ENCODE measurements around the gene EEF1AKMT2. TPM values are rescaled to one million over a fixed set of nuclear protein-coding genes. Genes with fewer than 3 reads are reported as not detected.
"Not testable (repeated sequence)": the region's sequence is repeated elsewhere in the genome, so short reads cannot be mapped to it uniquely, and the experiment has no call there.

The EEF1AKMT2 gene
- total RNA-seq, 2 experiments from 2014 or later, result 32.3 to 32.5 TPM

DNA sequence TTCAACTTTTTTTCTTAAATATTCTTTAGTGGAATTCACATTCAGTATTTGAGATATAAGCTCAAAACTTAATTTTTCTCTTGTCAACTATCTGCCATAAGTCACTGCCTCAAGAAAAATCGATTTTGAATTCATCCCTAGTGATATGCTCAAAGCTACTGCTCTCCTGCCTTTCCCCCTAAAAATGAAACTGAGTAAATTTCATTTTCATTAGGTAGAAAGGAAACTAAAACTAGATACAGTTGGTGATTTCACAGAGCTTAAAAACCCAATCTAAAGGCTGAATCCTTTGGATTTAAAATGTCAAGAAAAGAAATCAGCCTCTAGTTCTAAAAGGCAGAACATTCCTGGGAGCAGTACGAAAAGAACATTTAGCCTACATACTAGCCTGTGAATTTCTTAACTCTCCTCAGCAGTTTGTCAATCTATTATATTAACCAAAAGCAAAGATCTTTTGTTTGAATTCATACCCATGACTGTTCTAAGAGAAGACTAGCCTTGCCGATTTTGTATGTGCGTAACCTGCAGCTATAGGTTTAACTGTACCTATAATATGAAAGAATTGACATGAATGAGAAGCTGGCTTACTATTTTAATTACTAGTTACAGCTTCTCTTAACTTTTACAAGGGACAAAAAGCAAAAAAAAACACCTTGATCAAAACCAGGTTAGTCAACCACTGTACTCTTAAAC, 42.6 kb downstream of the EEF1AKMT2 start:
- Mint-ChIP-seq H3K4me1 (peaks cover 30% of the 10 kb centered on the region), H3K27ac (peak overlapping the region; percentile 73), H3K27me3 (no peaks in the 10 kb centered on the region), H3K36me3 (ENCODE audit: low read depth) (peaks cover 25% of the 10 kb centered on the region), H3K9me3 (no peaks in the 10 kb centered on the region), H3K4me3 (no peak overlapping the region)
- ChIA-PET POLR2A (interaction anchor here (0.8 to 2.3 kb wide), 8 partner anchors 8 to 60 kb away, joined by 3 to 16 read pairs (median 4); partner anchors contain the start of genes ABRAXAS2 and EEF1AKMT2), CTCF (interaction anchor here (0.6 to 5.3 kb wide), 14 partner anchors 9 to 360 kb away, joined by 3 to 82 read pairs (median 6); partner anchors contain the start of gene ABRAXAS2)
- DNase-seq, result no peak

DNA sequence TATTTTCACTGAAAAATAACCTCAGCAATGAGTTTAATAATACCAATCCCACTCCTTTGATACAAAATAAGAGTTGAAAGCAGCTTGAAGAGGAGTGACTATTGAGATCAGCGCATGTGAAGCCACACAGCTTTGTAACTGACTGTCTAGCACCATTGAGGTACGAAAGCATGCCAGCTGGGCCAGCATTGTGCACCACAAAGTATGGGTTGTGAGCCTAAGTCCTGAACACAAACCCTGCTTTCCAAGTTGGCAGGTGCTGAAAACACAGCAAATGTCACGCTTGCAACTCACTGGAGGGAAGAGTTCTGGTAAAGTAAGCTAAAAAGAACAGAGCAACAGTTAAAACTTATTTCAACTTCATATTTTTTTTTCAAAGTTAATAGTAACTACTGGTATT, 43.5 kb downstream of the EEF1AKMT2 start:
- POLR2A ChIA-PET, result interaction anchor here (0.8 to 2.3 kb wide), 8 partner anchors 9 to 55 kb away, joined by 3 to 16 read pairs (median 4); partner anchors contain the start of genes ABRAXAS2 and EEF1AKMT2
- peaks cover 26% of the 10 kb centered on the region for H3K36me3 Mint-ChIP-seq (ENCODE audit: low read depth)
- H3K4me3 Mint-ChIP-seq, result no peak overlapping the region
- no peaks in the 10 kb centered on the region for H3K27me3 Mint-ChIP-seq
- CTCF ChIA-PET, result interaction anchor here (0.7 to 5.3 kb wide), 11 partner anchors 8 to 359 kb away, joined by 3 to 82 read pairs (median 6); no protein-coding TSS in a partner anchor
- H3K9me3 Mint-ChIP-seq, result no peaks in the 10 kb centered on the region
- peaks cover 30% of the 10 kb centered on the region for H3K4me1 Mint-ChIP-seq
- DNase-seq, result no peak
- H3K27ac Mint-ChIP-seq, result no peak overlapping the region

DNA sequence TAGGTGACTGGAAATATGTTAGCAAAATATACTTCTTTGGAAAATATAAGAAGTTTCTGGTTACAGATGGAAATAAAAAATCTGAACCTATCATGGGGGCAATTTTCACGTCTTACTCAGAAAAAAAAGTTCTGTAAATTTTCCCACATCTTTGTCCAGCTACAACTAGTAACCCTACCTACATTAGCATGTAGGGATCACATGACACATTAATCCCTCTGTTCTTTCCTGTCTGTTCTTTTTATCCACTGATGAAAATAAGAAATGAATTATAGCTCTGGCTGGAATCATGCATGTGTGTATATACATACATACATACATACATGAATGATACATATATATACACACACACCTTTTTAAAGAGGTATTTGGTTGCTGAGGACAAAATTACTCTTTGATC, 43.9 kb downstream of the EEF1AKMT2 start:
- Mint-ChIP-seq H3K4me3 (no peak overlapping the region), H3K27ac (no peak overlapping the region), H3K27me3 (no peaks in the 10 kb centered on the region), H3K36me3 (ENCODE audit: low read depth) (peaks cover 26% of the 10 kb centered on the region), H3K4me1 (peaks cover 30% of the 10 kb centered on the region), H3K9me3 (no peaks in the 10 kb centered on the region)
- DNase-seq, result no peak
- CTCF ChIA-PET, result interaction anchor here (0.7 to 5.3 kb wide), 8 partner anchors 14 to 218 kb away, joined by 3 to 82 read pairs (median 14); no protein-coding TSS in a partner anchor
- POLR2A ChIA-PET, result interaction anchor here (1.2 to 2.3 kb wide), 4 partner anchors 9 to 54 kb away, joined by 3 to 16 read pairs (median 3); partner anchors contain the start of gene EEF1AKMT2

DNA sequence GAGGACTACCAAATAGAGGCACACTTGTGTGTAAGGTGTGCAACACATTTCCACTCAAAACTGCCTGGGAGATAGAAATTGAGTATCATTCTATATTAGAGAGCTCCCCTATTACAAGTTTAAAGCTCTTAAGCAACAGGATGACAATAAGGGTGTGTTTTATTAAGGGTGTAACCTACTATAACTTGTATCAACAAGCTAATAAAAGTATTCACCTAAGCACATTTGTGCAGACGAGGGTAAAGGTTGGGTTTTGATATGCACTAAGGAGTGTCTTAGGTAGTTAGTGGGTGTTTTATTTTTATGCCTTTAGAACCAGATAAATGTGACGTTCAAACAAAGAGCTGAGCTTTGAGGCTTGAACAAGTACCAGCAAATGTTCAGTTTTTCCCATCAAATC, 44.7 kb downstream of the EEF1AKMT2 start:
- POLR2A ChIA-PET, result interaction anchor here (1.2 to 2.7 kb wide), 4 partner anchors 9 to 44 kb away, joined by 3 to 11 read pairs (median 6); partner anchors contain the start of gene EEF1AKMT2

DNA sequence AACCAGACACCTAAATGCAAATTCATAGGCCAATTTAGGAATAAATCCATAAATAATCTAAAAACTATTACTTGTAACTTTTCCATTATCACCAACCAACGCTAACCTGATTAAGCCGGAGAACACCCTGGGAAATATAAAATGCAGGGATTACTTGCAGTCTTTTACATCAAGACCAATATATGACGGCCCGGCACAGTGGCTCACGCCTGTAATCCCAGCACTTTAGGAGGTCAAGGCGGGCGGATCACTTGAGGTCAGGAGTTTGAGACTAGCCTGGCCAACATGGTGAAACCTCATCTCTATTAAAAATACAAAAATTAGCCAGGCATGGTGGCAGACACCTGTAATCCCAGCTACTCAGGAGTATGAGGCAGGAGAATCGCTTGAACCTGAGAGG, 45.2 kb downstream of the EEF1AKMT2 start:
- not testable (repeated sequence) for H3K4me3 Mint-ChIP-seq, DNase-seq, H3K27me3 Mint-ChIP-seq, H3K27ac Mint-ChIP-seq, H3K9me3 Mint-ChIP-seq
- peaks cover 21% of the 10 kb centered on the region for H3K36me3 Mint-ChIP-seq (ENCODE audit: low read depth)
- CTCF ChIA-PET, result interaction anchor here (0.8 to 5.3 kb wide), 13 partner anchors 8 to 223 kb away, joined by 3 to 82 read pairs (median 5); no protein-coding TSS in a partner anchor
- peaks cover 42% of the 10 kb centered on the region for H3K4me1 Mint-ChIP-seq
- POLR2A ChIA-PET, result interaction anchor here (1.7 to 2.7 kb wide), 3 partner anchors 9 to 45 kb away, joined by 5 to 11 read pairs (median 6); partner anchors contain the start of gene EEF1AKMT2

More for the DNA sequence above, 44.7 kb downstream of the EEF1AKMT2 start:
- Mint-ChIP-seq H3K9me3 (no peaks in the 10 kb centered on the region), H3K4me3 (no peak overlapping the region), H3K27ac (no peak overlapping the region), H3K27me3 (no peaks in the 10 kb centered on the region), H3K4me1 (peaks cover 36% of the 10 kb centered on the region), H3K36me3 (ENCODE audit: low read depth) (peaks cover 26% of the 10 kb centered on the region)
- no peak for DNase-seq
- CTCF ChIA-PET, result interaction anchor here (0.8 to 5.3 kb wide), 8 partner anchors 9 to 216 kb away, joined by 3 to 82 read pairs (median 8); no protein-coding TSS in a partner anchor

DNA sequence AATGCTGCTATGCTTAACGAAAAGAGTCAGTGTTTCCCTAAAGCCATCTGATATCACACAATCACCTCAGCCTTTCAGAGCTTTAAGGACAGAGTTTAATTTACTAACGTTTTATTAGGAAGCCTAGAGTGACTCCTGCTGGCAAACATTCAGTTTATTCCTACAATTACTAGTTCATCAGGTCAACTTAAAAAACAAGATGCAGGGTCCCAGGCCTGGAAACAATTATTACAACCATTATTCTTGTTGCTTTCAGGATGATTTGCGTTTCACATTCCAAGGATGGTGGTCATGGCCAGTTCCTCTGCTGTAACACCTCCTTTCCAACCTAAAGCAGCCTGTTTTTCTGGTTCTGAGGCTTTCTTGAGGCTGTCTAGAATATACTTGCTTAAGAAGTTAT, 46.0 kb downstream of the EEF1AKMT2 start:
- H3K27ac Mint-ChIP-seq, result no peak overlapping the region
- no peaks in the 10 kb centered on the region for H3K27me3 Mint-ChIP-seq
- H3K4me3 Mint-ChIP-seq, result no peak overlapping the region
- peaks cover 49% of the 10 kb centered on the region for H3K4me1 Mint-ChIP-seq
- no peak for DNase-seq
- POLR2A ChIA-PET, result interaction anchor here (1.1 to 2.7 kb wide), 7 partner anchors 10 to 215 kb away, joined by 4 to 11 read pairs (median 6); partner anchors contain the start of gene EEF1AKMT2
- CTCF ChIA-PET, result interaction anchor here (0.5 to 5.3 kb wide), 21 partner anchors 9 to 281 kb away, joined by 3 to 82 read pairs (median 5); partner anchors contain the start of gene EEF1AKMT2
- H3K36me3 Mint-ChIP-seq (ENCODE audit: low read depth), result peaks cover 17% of the 10 kb centered on the region
- no peaks in the 10 kb centered on the region for H3K9me3 Mint-ChIP-seq

DNA sequence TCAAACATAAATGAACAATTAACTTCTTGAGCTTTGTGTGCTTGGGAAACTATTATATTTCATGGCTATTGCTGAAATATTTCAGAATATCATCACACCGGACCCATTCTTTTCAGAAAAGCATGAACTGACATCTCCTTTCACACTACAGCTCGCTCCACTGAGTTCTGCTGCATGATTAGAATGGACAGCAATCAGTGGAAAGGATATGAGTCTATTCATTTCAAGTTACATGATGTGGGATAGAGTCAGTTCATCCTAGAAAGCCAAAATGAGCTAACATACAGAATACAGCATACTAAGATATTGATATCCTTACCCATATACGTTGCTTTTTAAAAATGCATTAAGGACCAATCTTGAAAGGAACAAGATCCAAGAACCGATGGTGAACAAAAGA, 46.4 kb downstream of the EEF1AKMT2 start:
- H3K27ac Mint-ChIP-seq, result peak overlapping the region; percentile 44

DNA sequence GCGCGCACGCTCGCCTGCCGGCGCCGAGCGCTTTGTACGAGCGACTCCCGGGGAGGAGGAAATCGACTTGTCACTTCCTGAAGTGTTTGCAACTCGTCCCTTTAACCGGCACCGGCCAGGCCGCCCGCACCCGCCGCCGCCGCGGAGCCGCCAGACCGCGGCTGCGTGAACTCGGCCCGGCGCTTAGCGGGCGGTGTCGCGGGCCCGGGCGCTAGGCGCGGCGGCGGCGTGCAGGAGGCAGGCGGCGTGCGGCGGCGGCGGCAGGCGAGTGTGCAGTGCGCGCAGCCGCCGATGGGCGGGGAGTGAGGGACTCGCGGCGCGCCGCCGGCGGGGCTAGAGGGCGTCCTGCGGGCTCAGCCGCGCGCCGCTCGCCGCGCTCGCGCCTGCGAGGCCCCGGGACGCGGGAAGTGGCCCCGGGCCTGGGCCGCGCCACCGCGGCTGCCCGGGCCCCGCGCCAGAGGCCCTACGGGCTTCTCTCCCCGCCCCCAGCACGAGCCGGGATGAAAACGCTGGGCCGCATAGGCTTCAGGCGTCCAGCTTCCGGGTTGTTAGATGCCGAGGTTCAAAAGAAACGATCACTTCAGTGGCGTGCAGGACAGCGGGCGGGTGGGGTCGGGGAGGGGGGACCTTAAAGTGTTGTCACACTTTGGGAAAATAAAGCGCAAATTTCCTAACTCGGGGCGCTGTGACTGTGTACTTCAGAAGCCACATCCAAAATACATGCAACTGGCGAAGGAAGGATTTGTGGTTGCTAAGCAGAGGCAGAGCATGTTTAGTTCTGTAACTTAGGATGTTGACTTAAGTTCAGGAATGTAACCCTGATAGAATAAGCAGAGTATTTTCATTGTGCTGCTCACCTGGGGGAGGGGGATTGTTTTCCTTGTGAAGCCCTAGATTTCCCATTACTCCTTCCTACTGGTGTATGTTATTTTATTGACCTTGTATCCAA, 47.3 kb downstream of the EEF1AKMT2 start, which contains the start of gene FAM53B:
FAM53B (minus strand) TSS at position 277 of the 949 bp plus-strand sequence. CDS start 37,665 bp downstream, outside the sequence.
- CTCF ChIA-PET, result interaction anchor here (1.0 to 5.3 kb wide), 13 partner anchors 19 to 280 kb away, joined by 3 to 82 read pairs (median 5); no protein-coding TSS in a partner anchor
- peaks cover 53% of the 10 kb centered on the region for H3K4me1 Mint-ChIP-seq

More for the DNA sequence above, 46.4 kb downstream of the EEF1AKMT2 start:
- CTCF ChIA-PET, result interaction anchor here (0.7 to 5.3 kb wide), 19 partner anchors 12 to 281 kb away, joined by 3 to 82 read pairs (median 5); partner anchors contain the start of gene EEF1AKMT2
- H3K36me3 Mint-ChIP-seq (ENCODE audit: low read depth), result peaks cover 17% of the 10 kb centered on the region
- DNase-seq, result no peak
- H3K27me3 Mint-ChIP-seq, result no peaks in the 10 kb centered on the region
- H3K4me3 Mint-ChIP-seq, result peak overlapping the region; percentile 64
- no peaks in the 10 kb centered on the region for H3K9me3 Mint-ChIP-seq
- POLR2A ChIA-PET, result interaction anchor here (1.1 to 2.7 kb wide), 8 partner anchors 10 to 215 kb away, joined by 4 to 11 read pairs (median 6); partner anchors contain the start of gene EEF1AKMT2
- H3K4me1 Mint-ChIP-seq, result peaks cover 51% of the 10 kb centered on the region

DNA sequence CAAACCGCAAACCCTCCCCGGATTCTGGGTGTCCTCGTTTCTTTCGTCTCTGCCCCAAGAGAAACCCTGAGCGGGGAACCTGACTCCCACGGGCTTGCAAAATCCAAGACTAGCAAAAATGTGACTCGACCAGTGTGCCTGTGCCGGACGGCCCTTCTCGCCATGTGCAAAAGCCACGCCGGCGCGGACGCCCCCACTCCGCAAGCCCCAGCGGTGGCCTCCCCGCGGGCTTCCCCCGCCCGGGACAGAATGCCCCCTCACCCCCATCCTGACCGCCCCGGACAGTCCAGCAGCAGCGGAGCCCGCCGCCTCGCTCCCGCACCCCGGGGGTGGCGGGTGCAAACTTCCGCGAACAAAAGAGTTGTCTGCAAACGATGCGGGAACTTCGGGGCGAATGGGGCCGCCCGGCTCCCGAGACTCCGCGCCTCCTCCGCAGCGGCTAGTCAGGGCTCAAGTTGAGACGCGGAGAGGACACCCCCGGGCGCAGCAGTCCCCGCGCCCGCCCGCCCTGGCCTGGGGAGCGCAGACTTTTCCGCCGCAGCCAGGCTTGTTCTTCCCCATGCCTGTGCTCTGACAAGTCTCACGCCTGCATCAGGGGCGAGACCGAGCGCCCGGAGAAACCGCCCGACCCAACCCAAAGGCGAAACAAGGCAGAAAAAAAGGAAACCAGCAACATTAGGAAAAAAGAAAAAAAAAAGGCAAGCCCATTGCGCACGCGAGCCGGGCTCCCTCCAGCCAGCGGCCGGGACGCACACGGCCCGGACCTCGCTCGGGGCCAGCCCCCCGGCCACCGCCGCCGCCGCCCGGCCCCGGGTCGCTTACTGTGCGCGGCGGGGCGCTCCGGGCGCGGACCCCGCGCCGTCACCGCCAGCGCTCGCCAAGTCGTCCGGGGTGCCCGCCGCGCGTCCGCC, 48.2 kb downstream of the EEF1AKMT2 start:
- Mint-ChIP-seq H3K9me3 (no peaks in the 10 kb centered on the region), H3K27me3 (peaks cover 2% of the 10 kb centered on the region), H3K27ac (peak overlapping the region; percentile 92), H3K4me3 (peak overlapping the region; percentile 95), H3K4me1 (peaks cover 56% of the 10 kb centered on the region), H3K36me3 (ENCODE audit: low read depth) (peaks cover 21% of the 10 kb centered on the region)
- ChIA-PET POLR2A (interaction anchor here (0.7 to 4.9 kb wide), 12 partner anchors 10 to 116 kb away, joined by 3 to 139 read pairs (median 8); partner anchors contain the start of gene EEF1AKMT2), CTCF (interaction anchor here (0.5 to 5.0 kb wide), 12 partner anchors 9 to 213 kb away, joined by 3 to 164 read pairs (median 24); no protein-coding TSS in a partner anchor)
- DNase-seq, result no peak

More for the DNA sequence above, 47.3 kb downstream of the EEF1AKMT2 start, which contains the start of gene FAM53B:
- POLR2A ChIA-PET, result interaction anchor here (1.2 to 2.7 kb wide), 4 partner anchors 11 to 214 kb away, joined by 4 to 11 read pairs (median 5); no protein-coding TSS in a partner anchor
- peak; percentile 82 for DNase-seq
- H3K36me3 Mint-ChIP-seq (ENCODE audit: low read depth), result peaks cover 21% of the 10 kb centered on the region
- peak within 1 kb of the TSS; percentile 95 for H3K4me3 Mint-ChIP-seq
- H3K27ac Mint-ChIP-seq, result peak within 1 kb of the TSS; percentile 92
- H3K9me3 Mint-ChIP-seq, result no peaks in the 10 kb centered on the region
- peaks cover 2% of the 10 kb centered on the region for H3K27me3 Mint-ChIP-seq

DNA sequence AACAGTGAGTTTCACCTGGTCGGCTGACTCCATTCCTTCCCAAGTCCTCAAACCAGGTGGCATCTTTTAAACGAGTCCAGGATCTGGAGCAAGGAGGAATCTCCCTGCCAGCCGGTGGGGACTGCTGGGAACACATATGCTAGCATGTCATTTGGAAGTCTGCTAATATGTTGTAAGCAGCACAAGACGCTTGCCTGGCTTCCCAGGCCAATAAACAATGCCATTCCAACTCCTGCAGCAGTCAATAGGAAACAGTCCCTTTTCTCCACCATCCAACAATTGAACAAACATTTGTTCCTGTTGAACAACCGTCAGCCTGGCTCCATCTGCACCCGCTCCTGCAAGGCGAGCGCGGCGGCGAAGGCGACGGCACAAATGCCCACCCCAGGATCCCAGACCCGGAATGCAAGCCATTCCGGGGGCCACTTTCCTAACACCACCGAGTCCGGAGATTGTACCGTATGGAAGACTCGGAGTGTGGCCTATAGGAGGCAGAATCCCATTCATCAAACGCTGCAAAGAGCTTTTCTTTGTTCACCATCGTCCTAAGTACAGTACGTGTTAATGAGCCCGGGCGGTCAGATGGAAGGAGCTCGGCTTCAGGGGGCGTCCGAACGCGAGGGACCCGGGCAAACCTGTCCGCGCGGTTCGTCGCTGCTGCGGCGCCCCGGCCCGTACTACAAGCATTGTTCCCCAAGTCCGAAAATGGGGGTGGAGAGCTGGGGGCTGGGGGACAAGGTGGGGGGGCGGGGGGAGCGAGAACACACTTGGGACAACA, 49.1 kb downstream of the EEF1AKMT2 start:
- DNase-seq, result no peak
- Mint-ChIP-seq H3K4me3 (peak overlapping the region; percentile 95), H3K27ac (peak overlapping the region; percentile 77), H3K4me1 (peaks cover 61% of the 10 kb centered on the region), H3K27me3 (peaks cover 2% of the 10 kb centered on the region), H3K9me3 (no peaks in the 10 kb centered on the region), H3K36me3 (ENCODE audit: low read depth) (peaks cover 14% of the 10 kb centered on the region)
- POLR2A ChIA-PET, result interaction anchor here (0.7 to 4.9 kb wide), 21 partner anchors 9 to 133 kb away, joined by 3 to 139 read pairs (median 6); partner anchors contain the start of gene EEF1AKMT2
- CTCF ChIA-PET, result interaction anchor here (0.5 to 5.0 kb wide), 23 partner anchors 8 to 213 kb away, joined by 3 to 164 read pairs (median 16); no protein-coding TSS in a partner anchor
